Loucy (cell line): Measurements from ENCODE around the gene PIK3R1.

Experiments
- CTCF ChIP-seq: fragments of 200-600 bp; sonication (generic); conservative IDR thresholded peaks from 2 replicates; pipeline ENCODE4 v1.5.1; 2014; ENCODE audit warnings: mild to moderate bottlenecking, antibody characterized with exemption, low read length
- EZH2phosphoT487 ChIP-seq: fragments of 200-600 bp; IDR thresholded peaks from 2 replicates; pipeline ENCODE4 v1.6.1; 2018; ENCODE audit warnings: antibody characterized with exemption, mild to moderate bottlenecking, moderate library complexity, borderline replicate concordance

GRCh38 chr5:68240202-68240601, 24.6 kb downstream of the PIK3R1 start:
- TF ChIP-seq CTCF (no peak), EZH2phosphoT487 (no peak)
